Measurements from ENCODE around the gene TAC4.
"Not testable (repeated sequence)": the region's sequence is repeated elsewhere in the genome, so short reads cannot be mapped to it uniquely, and the experiment has no call there.

Gene TAC4

DNA sequence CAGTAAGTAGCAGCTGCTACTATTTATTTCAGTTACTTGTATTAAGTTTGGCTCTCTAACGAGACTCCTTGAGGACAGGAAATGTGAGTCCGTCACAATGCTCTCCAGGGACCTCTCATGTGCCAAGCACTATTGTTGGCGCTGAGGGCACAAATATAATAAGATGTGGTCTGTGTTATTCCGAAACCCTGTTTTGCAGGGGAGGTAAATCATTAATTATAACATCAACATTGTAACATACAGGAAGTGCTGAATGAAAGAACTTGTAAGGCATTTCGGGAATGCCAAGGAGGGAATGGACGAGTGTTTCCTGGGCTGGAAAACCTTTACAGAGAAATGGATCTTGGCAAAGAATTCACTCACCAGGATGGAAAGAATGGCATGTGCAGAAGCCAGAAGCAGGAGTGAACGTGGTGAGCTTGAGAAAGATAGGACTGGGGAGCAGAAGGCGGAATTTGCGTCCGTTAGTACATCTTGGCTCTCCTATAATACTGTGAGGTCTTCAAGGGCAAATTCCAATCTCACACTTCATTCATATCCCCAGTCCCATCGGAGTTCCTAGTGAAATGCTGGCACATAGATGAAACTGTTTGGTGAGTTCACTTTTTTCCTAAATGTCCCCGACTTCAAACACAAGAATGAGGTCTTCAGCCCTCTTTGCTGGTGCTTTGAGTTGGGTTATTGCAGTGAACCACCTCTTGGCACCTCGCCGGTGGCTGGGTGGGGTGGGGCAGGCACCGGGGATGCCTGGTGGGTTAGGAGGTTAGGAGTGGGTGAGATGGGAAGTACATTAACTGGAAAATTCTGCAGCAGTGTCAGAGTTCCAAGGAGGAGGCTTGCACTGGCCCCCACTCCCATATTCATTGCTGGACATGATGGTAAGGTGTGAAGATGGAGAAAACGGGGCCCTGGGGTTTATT, 11.5 kb downstream of the TAC4 start:
- Histone ChIP-seq H3K9me3 (ENCODE audit: low read length) (no peaks in the 10 kb centered on the region), H3K36me3 (ENCODE audit: insufficient read depth, low read length) (peaks cover 24% of the 10 kb centered on the region), H3K4me3 (ENCODE audit: low read depth in 1 of 2, low read length in 2 of 2) (no peak overlapping the region), H3K4me1 (ENCODE audit: insufficient read depth, low read length) (no peaks in the 10 kb centered on the region), H3K9ac (ENCODE audit: low read length) (no peak overlapping the region), H3K27ac (ENCODE audit: low read depth, low read length) (no peak overlapping the region), H3K27me3 (ENCODE audit: control insufficient read depth in 1 of 2, insufficient read depth in 2 of 2, low read length in 2 of 2) (no peaks in the 10 kb centered on the region)

DNA sequence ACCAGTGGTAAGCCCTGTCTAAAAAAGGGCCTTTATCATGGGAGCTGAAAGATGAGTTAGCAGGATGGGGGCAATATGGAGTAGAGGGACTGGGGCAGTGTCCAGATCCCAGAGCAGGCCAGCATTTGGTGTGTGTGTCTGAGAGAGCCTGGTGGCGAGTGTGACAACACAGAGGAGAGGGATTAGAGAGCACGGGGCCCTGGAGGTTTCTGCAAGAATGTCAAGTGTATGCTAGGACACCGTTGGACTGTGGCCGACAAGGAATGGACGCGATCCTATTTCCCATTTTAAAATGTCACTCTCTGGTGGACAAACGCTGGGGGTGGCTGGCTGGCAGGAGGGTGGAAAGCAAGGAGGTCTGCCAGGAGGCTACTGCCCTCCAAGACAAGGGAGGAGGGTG, 12.4 kb downstream of the TAC4 start:
- H3K36me3 ChIP-seq (ENCODE audit: insufficient read depth, low read length) = peaks cover 24% of the 10 kb centered on the region
- H3K9me3 ChIP-seq (ENCODE audit: low read length) = no peaks in the 10 kb centered on the region
- H3K4me3 ChIP-seq (ENCODE audit: low read depth in 1 of 2, low read length in 2 of 2) = no peak overlapping the region
- H3K27ac ChIP-seq (ENCODE audit: low read depth, low read length) = no peak overlapping the region
- no peaks in the 10 kb centered on the region for H3K27me3 ChIP-seq (ENCODE audit: control insufficient read depth in 1 of 2, insufficient read depth in 2 of 2, low read length in 2 of 2)
- H3K9ac ChIP-seq (ENCODE audit: low read length) = no peak overlapping the region
- no peaks in the 10 kb centered on the region for H3K4me1 ChIP-seq (ENCODE audit: insufficient read depth, low read length)

DNA sequence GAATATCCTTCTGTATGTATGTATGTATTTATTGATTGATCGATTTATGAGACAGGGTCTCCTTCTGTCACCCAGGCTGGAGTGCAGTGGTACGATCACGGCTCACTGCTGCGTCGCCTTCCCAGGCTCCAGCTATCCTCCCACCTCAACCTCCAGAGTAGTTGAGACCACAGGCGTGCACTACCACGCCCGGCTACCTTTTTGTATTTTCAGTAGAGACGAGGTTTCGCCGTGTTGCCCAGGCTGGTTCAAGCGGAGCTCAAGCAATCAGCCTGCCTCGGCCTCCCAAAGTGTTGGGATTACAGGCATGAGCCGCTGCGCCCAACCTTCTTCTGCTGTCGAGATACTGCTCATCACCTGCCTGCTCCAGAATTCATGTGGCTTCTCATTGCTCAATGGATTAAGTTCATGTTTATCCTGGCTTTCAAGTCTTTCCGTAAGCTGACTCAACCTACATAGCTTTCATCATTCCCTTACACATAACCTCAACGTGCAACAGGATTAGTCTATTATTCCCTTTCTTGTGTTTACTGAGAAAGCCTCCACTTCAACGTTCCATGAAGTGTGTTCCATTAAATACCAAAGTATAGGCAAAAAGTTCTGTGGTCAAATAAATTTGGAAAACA, 13.6 kb downstream of the TAC4 start:
- H3K9me3 ChIP-seq (ENCODE audit: low read length) = no peaks in the 10 kb centered on the region
- H3K27ac ChIP-seq (ENCODE audit: low read depth, low read length) = no peak overlapping the region
- no peak overlapping the region for H3K4me3 ChIP-seq (ENCODE audit: low read depth in 1 of 2, low read length in 2 of 2)
- no peak overlapping the region for H3K9ac ChIP-seq (ENCODE audit: low read length)
- H3K27me3 ChIP-seq (ENCODE audit: control insufficient read depth in 1 of 2, insufficient read depth in 2 of 2, low read length in 2 of 2) = no peaks in the 10 kb centered on the region
- peaks cover 30% of the 10 kb centered on the region for H3K36me3 ChIP-seq (ENCODE audit: insufficient read depth, low read length)
- H3K4me1 ChIP-seq (ENCODE audit: insufficient read depth, low read length) = peaks cover 1% of the 10 kb centered on the region

GRCh38 chr17:49832840-49833599, 14.8 kb downstream of the TAC4 start:
- Histone ChIP-seq H3K27me3 (ENCODE audit: control insufficient read depth in 1 of 2, insufficient read depth in 2 of 2, low read length in 2 of 2) (no peaks in the 10 kb centered on the region), H3K9ac (ENCODE audit: low read length) (no peak overlapping the region), H3K9me3 (ENCODE audit: low read length) (no peaks in the 10 kb centered on the region), H3K4me3 (ENCODE audit: low read depth in 1 of 2, low read length in 2 of 2) (no peak overlapping the region), H3K36me3 (ENCODE audit: insufficient read depth, low read length) (peaks cover 34% of the 10 kb centered on the region), H3K27ac (ENCODE audit: low read depth, low read length) (no peak overlapping the region), H3K4me1 (ENCODE audit: insufficient read depth, low read length) (peaks cover 7% of the 10 kb centered on the region)

DNA sequence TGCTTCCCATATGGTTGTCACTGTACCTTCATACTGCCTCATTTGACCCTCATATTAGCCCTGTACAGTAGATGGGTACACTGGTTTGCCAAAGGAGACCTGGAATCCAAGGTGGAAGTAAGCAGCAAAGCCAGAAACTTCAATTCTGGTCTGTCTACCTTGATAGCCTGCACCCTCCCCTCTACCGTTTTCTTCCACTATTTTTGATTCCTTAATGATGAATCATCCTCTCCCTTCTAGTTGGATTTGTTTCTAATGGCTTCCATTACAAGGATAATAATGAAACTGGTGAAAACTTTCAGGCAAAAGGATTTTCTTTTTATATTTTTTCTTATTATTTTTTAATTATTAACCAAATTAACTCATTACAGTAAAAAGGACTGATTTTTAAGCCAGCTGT, 17.3 kb downstream of the TAC4 start:
- Histone ChIP-seq H3K27ac (ENCODE audit: low read depth, low read length) (no peak overlapping the region), H3K36me3 (ENCODE audit: insufficient read depth, low read length) (peaks cover 55% of the 10 kb centered on the region), H3K4me3 (ENCODE audit: low read depth in 1 of 2, low read length in 2 of 2) (no peak overlapping the region), H3K4me1 (ENCODE audit: insufficient read depth, low read length) (peaks cover 7% of the 10 kb centered on the region), H3K9me3 (ENCODE audit: low read length) (no peaks in the 10 kb centered on the region), H3K9ac (ENCODE audit: low read length) (no peak overlapping the region), H3K27me3 (ENCODE audit: control insufficient read depth in 1 of 2, insufficient read depth in 2 of 2, low read length in 2 of 2) (no peaks in the 10 kb centered on the region)

- Histone ChIP-seq H3K9me3 (ENCODE audit: low read length) (no peaks in the 10 kb centered on the region), H3K36me3 (ENCODE audit: insufficient read depth, low read length) (peaks cover 51% of the 10 kb centered on the region), H3K9ac (ENCODE audit: low read length) (no peak overlapping the region), H3K27me3 (ENCODE audit: control insufficient read depth in 1 of 2, insufficient read depth in 2 of 2, low read length in 2 of 2) (no peaks in the 10 kb centered on the region), H3K4me1 (ENCODE audit: insufficient read depth, low read length) (peaks cover 7% of the 10 kb centered on the region), H3K27ac (ENCODE audit: low read depth, low read length) (no peak overlapping the region), H3K4me3 (ENCODE audit: low read depth in 1 of 2, low read length in 2 of 2) (no peak overlapping the region)
These were observed 18.8 kb downstream of the TAC4 start for GRCh38 chr17:49829026-49829425.

DNA sequence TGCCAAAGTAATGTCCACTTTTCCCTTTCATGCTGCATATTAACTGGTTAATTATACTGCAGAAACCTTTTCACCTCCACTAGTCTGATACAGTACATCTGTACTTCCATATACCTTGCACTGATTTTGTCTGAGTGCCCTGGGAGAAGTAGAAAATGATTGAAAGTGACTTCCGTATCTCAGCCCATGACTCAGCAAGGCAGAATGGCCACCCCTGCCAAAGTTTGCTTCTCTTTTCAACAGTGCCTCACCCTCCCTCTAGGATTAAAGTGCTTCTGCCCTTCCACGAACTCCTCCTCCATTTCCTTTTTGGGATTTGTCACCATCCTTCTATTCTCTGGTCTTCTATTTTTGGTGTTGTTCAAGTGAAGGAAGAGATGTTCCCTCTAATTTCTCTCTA, 19.5 kb downstream of the TAC4 start:
- peaks cover 57% of the 10 kb centered on the region for H3K36me3 ChIP-seq (ENCODE audit: insufficient read depth, low read length)
- H3K4me3 ChIP-seq (ENCODE audit: low read depth in 1 of 2, low read length in 2 of 2); H3K4me1 ChIP-seq (ENCODE audit: insufficient read depth, low read length); H3K9ac ChIP-seq (ENCODE audit: low read length); H3K27me3 ChIP-seq (ENCODE audit: control insufficient read depth in 1 of 2, insufficient read depth in 2 of 2, low read length in 2 of 2); H3K27ac ChIP-seq (ENCODE audit: low read depth, low read length); H3K9me3 ChIP-seq (ENCODE audit: low read length): not testable (repeated sequence)

GRCh38 chr17:49825645-49826044, 22.2 kb downstream of the TAC4 start:
- H3K4me1 ChIP-seq (ENCODE audit: insufficient read depth, low read length) = peaks cover 7% of the 10 kb centered on the region
- no peak overlapping the region for H3K4me3 ChIP-seq (ENCODE audit: low read depth in 1 of 2, low read length in 2 of 2)
- H3K36me3 ChIP-seq (ENCODE audit: insufficient read depth, low read length) = peaks cover 64% of the 10 kb centered on the region
- H3K9me3 ChIP-seq (ENCODE audit: low read length) = no peaks in the 10 kb centered on the region
- H3K9ac ChIP-seq (ENCODE audit: low read length) = no peak overlapping the region
- no peak overlapping the region for H3K27ac ChIP-seq (ENCODE audit: low read depth, low read length)
- no peaks in the 10 kb centered on the region for H3K27me3 ChIP-seq (ENCODE audit: control insufficient read depth in 1 of 2, insufficient read depth in 2 of 2, low read length in 2 of 2)

GRCh38 chr17:49823614-49824013, 24.3 kb downstream of the TAC4 start:
- no peaks in the 10 kb centered on the region for H3K27me3 ChIP-seq (ENCODE audit: control insufficient read depth in 1 of 2, insufficient read depth in 2 of 2, low read length in 2 of 2)
- peaks cover 62% of the 10 kb centered on the region for H3K36me3 ChIP-seq (ENCODE audit: insufficient read depth, low read length)
- no peak overlapping the region for H3K27ac ChIP-seq (ENCODE audit: low read depth, low read length)
- no peak overlapping the region for H3K4me3 ChIP-seq (ENCODE audit: low read depth in 1 of 2, low read length in 2 of 2)
- H3K9me3 ChIP-seq (ENCODE audit: low read length) = no peaks in the 10 kb centered on the region
- H3K9ac ChIP-seq (ENCODE audit: low read length) = no peak overlapping the region
- H3K4me1 ChIP-seq (ENCODE audit: insufficient read depth, low read length) = no peaks in the 10 kb centered on the region

DNA sequence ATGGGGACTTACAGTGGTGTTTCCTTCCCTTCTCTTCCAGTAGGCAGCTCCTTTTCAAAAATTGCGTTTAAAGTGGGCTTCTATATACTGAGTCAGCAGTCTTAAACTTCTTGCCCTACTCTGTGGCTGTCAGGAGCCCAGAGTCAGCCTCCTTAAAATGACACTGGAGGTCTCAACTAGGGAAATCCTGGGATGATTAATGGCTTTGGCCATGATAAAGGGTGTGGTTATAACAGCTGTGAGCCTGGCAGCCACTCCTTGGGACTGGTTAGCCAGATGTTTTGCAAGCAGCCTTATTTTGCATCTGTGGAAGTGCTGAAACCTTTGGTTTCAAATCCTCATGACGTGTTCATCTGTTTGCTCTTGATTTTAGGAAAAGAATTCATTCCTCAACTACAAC, 25.0 kb downstream of the TAC4 start:
- H3K9me3 ChIP-seq (ENCODE audit: low read length) = no peaks in the 10 kb centered on the region
- no peaks in the 10 kb centered on the region for H3K4me1 ChIP-seq (ENCODE audit: insufficient read depth, low read length)
- peaks cover 69% of the 10 kb centered on the region for H3K36me3 ChIP-seq (ENCODE audit: insufficient read depth, low read length)
- H3K4me3 ChIP-seq (ENCODE audit: low read depth in 1 of 2, low read length in 2 of 2) = no peak overlapping the region
- H3K27me3 ChIP-seq (ENCODE audit: control insufficient read depth in 1 of 2, insufficient read depth in 2 of 2, low read length in 2 of 2) = no peaks in the 10 kb centered on the region
- no peak overlapping the region for H3K9ac ChIP-seq (ENCODE audit: low read length)
- H3K27ac ChIP-seq (ENCODE audit: low read depth, low read length) = no peak overlapping the region

DNA sequence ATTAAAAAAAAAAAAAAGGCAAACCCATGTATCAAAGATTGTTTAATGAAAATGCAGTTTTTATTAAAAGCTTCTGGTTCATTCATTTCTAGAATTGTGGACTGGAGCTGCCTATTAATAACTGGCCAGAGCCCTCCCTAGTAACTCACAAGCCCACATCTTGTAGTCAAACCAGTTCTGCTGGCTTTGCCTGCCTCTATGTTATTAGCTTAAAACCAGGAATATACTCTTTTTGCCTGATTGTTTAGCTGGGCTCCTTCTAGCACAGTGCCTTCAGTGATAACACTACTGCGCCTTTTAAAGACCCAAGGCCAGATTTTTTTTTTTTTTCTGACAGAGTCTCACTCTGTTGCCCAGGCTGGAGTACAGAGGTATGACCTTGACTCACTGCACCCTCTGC, 26.0 kb downstream of the TAC4 start:
- Histone ChIP-seq H3K27me3 (ENCODE audit: control insufficient read depth in 1 of 2, insufficient read depth in 2 of 2, low read length in 2 of 2) (no peaks in the 10 kb centered on the region), H3K36me3 (ENCODE audit: insufficient read depth, low read length) (peaks cover 68% of the 10 kb centered on the region), H3K27ac (ENCODE audit: low read depth, low read length) (no peak overlapping the region), H3K9ac (ENCODE audit: low read length) (no peak overlapping the region), H3K4me1 (ENCODE audit: insufficient read depth, low read length) (peaks cover under 1% of the 10 kb centered on the region), H3K9me3 (ENCODE audit: low read length) (no peaks in the 10 kb centered on the region), H3K4me3 (ENCODE audit: low read depth in 1 of 2, low read length in 2 of 2) (no peak overlapping the region)

Measured in muscle layer of colon (tissue), 2 donors.